ENCODE data around the gene BLVRB.

- TF ChIP-seq CTCF (IDR thresholded peaks at IDR 0.05): no peak
- no peak for TF ChIP-seq TEAD4 (IDR thresholded peaks at IDR 0.05; ENCODE audit: borderline replicate concordance, insufficient read depth)
- no peak for TF ChIP-seq TAF1 (IDR thresholded peaks at IDR 0.05; ENCODE audit: borderline replicate concordance, low read depth, low read length)
- TF ChIP-seq POLR2AphosphoS5 (IDR thresholded peaks at IDR 0.05; ENCODE audit: low read depth, low read length): no peak
- no peak for TF ChIP-seq JUND (IDR thresholded peaks at IDR 0.05)
- TF ChIP-seq NRF1 (IDR thresholded peaks at IDR 0.05; ENCODE audit: low read depth, low read length): no peak
- no peak for TF ChIP-seq CHD2 (IDR thresholded peaks at IDR 0.05; ENCODE audit: low read length, partially characterized antibody)
- no peak for TF ChIP-seq REST (IDR thresholded peaks at IDR 0.05; ENCODE audit: low read depth, low read length)
- TF ChIP-seq SMC3 (IDR thresholded peaks at IDR 0.05; ENCODE audit: low read depth, low read length): no peak
- no peak for TF ChIP-seq RXRA (IDR thresholded peaks at IDR 0.05; ENCODE audit: borderline replicate concordance, low read depth)
- TF ChIP-seq GABPA (IDR thresholded peaks at IDR 0.05; ENCODE audit: low read depth): no peak
Observed at GRCh38 chr19:40497214-40497613, 31.7 kb upstream of the BLVRB start.

All from SK-N-SH (cell line).